Measurements from ENCODE around the gene SLC16A3.

- TF ChIP-seq EZH2 (IDR thresholded peaks at IDR 0.05; ENCODE audit: low read length): no peak
- TF ChIP-seq, protein P1, sequence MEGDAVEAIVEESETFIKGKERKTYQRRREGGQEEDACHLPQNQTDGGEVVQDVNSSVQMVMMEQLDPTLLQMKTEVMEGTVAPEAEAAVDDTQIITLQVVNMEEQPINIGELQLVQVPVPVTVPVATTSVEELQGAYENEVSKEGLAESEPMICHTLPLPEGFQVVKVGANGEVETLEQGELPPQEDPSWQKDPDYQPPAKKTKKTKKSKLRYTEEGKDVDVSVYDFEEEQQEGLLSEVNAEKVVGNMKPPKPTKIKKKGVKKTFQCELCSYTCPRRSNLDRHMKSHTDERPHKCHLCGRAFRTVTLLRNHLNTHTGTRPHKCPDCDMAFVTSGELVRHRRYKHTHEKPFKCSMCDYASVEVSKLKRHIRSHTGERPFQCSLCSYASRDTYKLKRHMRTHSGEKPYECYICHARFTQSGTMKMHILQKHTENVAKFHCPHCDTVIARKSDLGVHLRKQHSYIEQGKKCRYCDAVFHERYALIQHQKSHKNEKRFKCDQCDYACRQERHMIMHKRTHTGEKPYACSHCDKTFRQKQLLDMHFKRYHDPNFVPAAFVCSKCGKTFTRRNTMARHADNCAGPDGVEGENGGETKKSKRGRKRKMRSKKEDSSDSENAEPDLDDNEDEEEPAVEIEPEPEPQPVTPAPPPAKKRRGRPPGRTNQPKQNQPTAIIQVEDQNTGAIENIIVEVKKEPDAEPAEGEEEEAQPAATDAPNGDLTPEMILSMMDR (optimal IDR thresholded peaks at IDR 0.05 in 1 of 3, IDR thresholded peaks at IDR 0.05 in 1 of 3, conservative IDR thresholded peaks at IDR 0.05 in 1 of 3; ENCODE audit: extremely low read depth in 1 of 3, insufficient read depth in 2 of 3, low read length in 3 of 3): no peak
Measured at GRCh38 chr17:82212331-82213250, 16.3 kb upstream of the SLC16A3 start, which contains the start of gene CCDC57.

Data from keratinocyte (primary cell).